Liver (tissue), 3 donors: ENCODE results near the gene IL1RAPL1.

Source experiments
- GABPA ChIP-seq, 2 donors: IDR thresholded peaks in 1 of 2; conservative IDR thresholded peaks in 1 of 2; 2 replicates each; pipeline ENCODE4 v1.6.1; 2016; ENCODE audit warnings: antibody characterized with exemption in 2 of 2, mild to moderate bottlenecking in 1 of 2, moderate library complexity in 1 of 2
- JUND ChIP-seq, 2 donors: IDR thresholded peaks; 2 replicates each; pipeline ENCODE4 v1.6.1; 2016; ENCODE audit warnings: antibody characterized with exemption in 2 of 2
- SP1 ChIP-seq: IDR thresholded peaks from 2 replicates; pipeline ENCODE4 v1.6.1; 2018; ENCODE audit warnings: antibody characterized with exemption, mild to moderate bottlenecking
- TAF1 ChIP-seq: conservative IDR thresholded peaks from 2 replicates; pipeline ENCODE4 v1.6.1; 2016; ENCODE audit warnings: antibody characterized with exemption, mild to moderate bottlenecking
- YY1 ChIP-seq: IDR thresholded peaks from 2 replicates; pipeline ENCODE4 v1.6.1; 2016; ENCODE audit warnings: antibody characterized with exemption, mild to moderate bottlenecking
- TF ChIP-seq, protein P1 (sequence below): fragments of 150-350 bp; IDR thresholded peaks from 2 replicates; pipeline ENCODE4 v1.5.1; 2017; ENCODE audit warnings: improper control_type of control experiment, low read depth, low read length; ENCODE audit not compliant: missing input control
- TF ChIP-seq, protein P2 (sequence below): IDR thresholded peaks from 2 replicates; pipeline ENCODE4 v1.6.1; 2016; ENCODE audit warnings: antibody characterized with exemption
- TF ChIP-seq, protein P3 (sequence below): IDR thresholded peaks from 2 replicates; pipeline ENCODE4 v1.6.1; 2016; ENCODE audit warnings: antibody characterized with exemption, mild to moderate bottlenecking
- donor health status: healthy.
- donor health status: healthy.

DNA sequence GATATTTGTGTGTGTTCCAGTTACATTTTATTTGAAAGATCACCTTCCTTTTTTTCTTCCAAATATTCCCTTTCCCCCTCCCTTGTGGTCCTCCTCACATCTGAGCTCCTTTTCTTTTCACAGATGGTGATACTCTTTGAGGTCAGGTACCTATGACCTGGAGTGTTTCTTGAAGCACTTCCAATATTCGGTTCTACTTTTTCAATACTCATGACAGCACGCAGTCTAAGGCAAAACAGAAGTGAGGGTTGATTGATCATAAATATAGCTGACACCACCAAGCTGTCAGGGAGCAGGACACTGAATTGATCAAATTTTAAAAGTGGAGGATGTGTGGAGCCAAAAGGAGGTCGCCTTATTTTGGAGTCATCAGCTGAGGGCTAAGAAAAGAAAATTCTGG lies 1293.7 kb downstream of the IL1RAPL1 start:
- TF ChIP-seq, protein P1, sequence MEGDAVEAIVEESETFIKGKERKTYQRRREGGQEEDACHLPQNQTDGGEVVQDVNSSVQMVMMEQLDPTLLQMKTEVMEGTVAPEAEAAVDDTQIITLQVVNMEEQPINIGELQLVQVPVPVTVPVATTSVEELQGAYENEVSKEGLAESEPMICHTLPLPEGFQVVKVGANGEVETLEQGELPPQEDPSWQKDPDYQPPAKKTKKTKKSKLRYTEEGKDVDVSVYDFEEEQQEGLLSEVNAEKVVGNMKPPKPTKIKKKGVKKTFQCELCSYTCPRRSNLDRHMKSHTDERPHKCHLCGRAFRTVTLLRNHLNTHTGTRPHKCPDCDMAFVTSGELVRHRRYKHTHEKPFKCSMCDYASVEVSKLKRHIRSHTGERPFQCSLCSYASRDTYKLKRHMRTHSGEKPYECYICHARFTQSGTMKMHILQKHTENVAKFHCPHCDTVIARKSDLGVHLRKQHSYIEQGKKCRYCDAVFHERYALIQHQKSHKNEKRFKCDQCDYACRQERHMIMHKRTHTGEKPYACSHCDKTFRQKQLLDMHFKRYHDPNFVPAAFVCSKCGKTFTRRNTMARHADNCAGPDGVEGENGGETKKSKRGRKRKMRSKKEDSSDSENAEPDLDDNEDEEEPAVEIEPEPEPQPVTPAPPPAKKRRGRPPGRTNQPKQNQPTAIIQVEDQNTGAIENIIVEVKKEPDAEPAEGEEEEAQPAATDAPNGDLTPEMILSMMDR = no peak
- TF ChIP-seq JUND (IDR thresholded peaks at IDR 0.05) = no peak
- no peak for TF ChIP-seq YY1
- no peak for TF ChIP-seq TAF1
- TF ChIP-seq SP1 = no peak
- TF ChIP-seq GABPA (IDR thresholded peaks at IDR 0.05 in 1 of 2, conservative IDR thresholded peaks at IDR 0.05 in 1 of 2) = no peak
- TF ChIP-seq, protein P2, sequence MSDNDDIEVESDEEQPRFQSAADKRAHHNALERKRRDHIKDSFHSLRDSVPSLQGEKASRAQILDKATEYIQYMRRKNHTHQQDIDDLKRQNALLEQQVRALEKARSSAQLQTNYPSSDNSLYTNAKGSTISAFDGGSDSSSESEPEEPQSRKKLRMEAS = no peak
- TF ChIP-seq, protein P3, sequence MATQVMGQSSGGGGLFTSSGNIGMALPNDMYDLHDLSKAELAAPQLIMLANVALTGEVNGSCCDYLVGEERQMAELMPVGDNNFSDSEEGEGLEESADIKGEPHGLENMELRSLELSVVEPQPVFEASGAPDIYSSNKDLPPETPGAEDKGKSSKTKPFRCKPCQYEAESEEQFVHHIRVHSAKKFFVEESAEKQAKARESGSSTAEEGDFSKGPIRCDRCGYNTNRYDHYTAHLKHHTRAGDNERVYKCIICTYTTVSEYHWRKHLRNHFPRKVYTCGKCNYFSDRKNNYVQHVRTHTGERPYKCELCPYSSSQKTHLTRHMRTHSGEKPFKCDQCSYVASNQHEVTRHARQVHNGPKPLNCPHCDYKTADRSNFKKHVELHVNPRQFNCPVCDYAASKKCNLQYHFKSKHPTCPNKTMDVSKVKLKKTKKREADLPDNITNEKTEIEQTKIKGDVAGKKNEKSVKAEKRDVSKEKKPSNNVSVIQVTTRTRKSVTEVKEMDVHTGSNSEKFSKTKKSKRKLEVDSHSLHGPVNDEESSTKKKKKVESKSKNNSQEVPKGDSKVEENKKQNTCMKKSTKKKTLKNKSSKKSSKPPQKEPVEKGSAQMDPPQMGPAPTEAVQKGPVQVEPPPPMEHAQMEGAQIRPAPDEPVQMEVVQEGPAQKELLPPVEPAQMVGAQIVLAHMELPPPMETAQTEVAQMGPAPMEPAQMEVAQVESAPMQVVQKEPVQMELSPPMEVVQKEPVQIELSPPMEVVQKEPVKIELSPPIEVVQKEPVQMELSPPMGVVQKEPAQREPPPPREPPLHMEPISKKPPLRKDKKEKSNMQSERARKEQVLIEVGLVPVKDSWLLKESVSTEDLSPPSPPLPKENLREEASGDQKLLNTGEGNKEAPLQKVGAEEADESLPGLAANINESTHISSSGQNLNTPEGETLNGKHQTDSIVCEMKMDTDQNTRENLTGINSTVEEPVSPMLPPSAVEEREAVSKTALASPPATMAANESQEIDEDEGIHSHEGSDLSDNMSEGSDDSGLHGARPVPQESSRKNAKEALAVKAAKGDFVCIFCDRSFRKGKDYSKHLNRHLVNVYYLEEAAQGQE = no peak
